Endometrial microvascular endothelial cells (primary cell): Measurements from ENCODE around the gene SLAIN2. TPM values are rescaled to one million over a fixed set of nuclear protein-coding genes. Genes with fewer than 3 reads are reported as not detected.

Experiments used
- in situ Hi-C: cut with HindIII; loops from 2 replicates; pipeline ENCODE4 v1.10.0; 2017; ENCODE audit warnings: low sequenced_read_pairs, low pct_unique_long_range_greater_than_20kb; ENCODE audit errors: inconsistent ontology term
- total RNA-seq: library from RNA; depleted of rRNA; stranded (reverse); fragments of >200 nt; gene quantifications from one replicate; pipeline ENCODE4 v1.2.3, GENCODE V29; 2015; ENCODE audit errors: inconsistent ontology term

Gene SLAIN2
- total RNA-seq, 1 donor from 2014 or later, result 67.3 TPM

GRCh38 chr4:48361012-48361400 is 19.7 kb downstream of the SLAIN2 start:
- in situ Hi-C loops, result no loop called here

GRCh38 chr4:48366611-48367010 is 25.3 kb downstream of the SLAIN2 start:
- in situ Hi-C loops, result no loop called here

GRCh38 chr4:48367016-48367415 is 25.7 kb downstream of the SLAIN2 start:
- in situ Hi-C loops, result no loop called here

- in situ Hi-C loops, result no loop called here
These were observed 27.1 kb downstream of the SLAIN2 start for GRCh38 chr4:48368389-48368788.

GRCh38 chr4:48369248-48369647 is 27.9 kb downstream of the SLAIN2 start:
- in situ Hi-C loops, result no loop called here

- in situ Hi-C loops, result no loop called here
These were observed 28.4 kb downstream of the SLAIN2 start for GRCh38 chr4:48369771-48370170.

- in situ Hi-C loops, result no loop called here
These were observed 29.2 kb downstream of the SLAIN2 start for GRCh38 chr4:48370260-48371134.

GRCh38 chr4:48372272-48372671 is 30.9 kb downstream of the SLAIN2 start:
- in situ Hi-C loops, result no loop called here

- in situ Hi-C loops, result no loop called here
These were observed 34.4 kb downstream of the SLAIN2 start for GRCh38 chr4:48375651-48376304.

GRCh38 chr4:48379587-48380180 is 38.4 kb downstream of the SLAIN2 start:
- in situ Hi-C loops, result no loop called here

GRCh38 chr4:48380583-48381167 is 39.3 kb downstream of the SLAIN2 start:
- in situ Hi-C loops, result no loop called here

- in situ Hi-C loops, result no loop called here
These were observed 47.3 kb downstream of the SLAIN2 start for GRCh38 chr4:48388525-48389154.

- in situ Hi-C loops, result no loop called here
These were observed 54.7 kb downstream of the SLAIN2 start for GRCh38 chr4:48396043-48396442.

- in situ Hi-C loops, result no loop called here
These were observed 59.1 kb downstream of the SLAIN2 start for GRCh38 chr4:48400416-48400815.

- in situ Hi-C loops, result no loop called here
These were observed 62.0 kb downstream of the SLAIN2 start for GRCh38 chr4:48403358-48403757.

GRCh38 chr4:48403779-48404178 is 62.5 kb downstream of the SLAIN2 start:
- in situ Hi-C loops, result no loop called here

- in situ Hi-C loops, result no loop called here
These were observed 64.6 kb downstream of the SLAIN2 start for GRCh38 chr4:48405924-48406323.

- in situ Hi-C loops, result no loop called here
These were observed 67.9 kb downstream of the SLAIN2 start for GRCh38 chr4:48409203-48409602.

- in situ Hi-C loops, result no loop called here
These were observed 69.5 kb downstream of the SLAIN2 start for GRCh38 chr4:48410812-48411211.
